COR-L47 (cell line): ENCODE measurements around the gene SAMD10.

Experiments
- DNase-seq: peaks from one replicate; lab custom pipeline; 2025; lab: John Stamatoyannopoulos, UW

SAMD10 gene

DNA sequence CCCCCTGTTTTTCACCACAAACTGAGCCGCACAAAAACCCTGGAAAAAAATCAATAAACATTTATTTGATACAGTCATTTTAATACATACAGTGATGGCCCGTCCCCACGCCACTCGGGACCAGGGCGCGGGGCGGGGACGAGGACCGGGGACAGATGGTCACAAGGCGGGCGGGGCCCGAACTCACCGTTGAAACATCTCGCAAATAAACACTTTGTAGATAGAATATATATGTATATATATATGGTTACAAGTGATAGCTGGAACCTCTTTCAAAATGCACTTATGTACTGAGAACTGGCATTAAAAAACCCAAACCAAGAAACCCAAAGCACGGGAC is 22.8 kb downstream of the SAMD10 start:
- no peak for DNase-seq

DNA sequence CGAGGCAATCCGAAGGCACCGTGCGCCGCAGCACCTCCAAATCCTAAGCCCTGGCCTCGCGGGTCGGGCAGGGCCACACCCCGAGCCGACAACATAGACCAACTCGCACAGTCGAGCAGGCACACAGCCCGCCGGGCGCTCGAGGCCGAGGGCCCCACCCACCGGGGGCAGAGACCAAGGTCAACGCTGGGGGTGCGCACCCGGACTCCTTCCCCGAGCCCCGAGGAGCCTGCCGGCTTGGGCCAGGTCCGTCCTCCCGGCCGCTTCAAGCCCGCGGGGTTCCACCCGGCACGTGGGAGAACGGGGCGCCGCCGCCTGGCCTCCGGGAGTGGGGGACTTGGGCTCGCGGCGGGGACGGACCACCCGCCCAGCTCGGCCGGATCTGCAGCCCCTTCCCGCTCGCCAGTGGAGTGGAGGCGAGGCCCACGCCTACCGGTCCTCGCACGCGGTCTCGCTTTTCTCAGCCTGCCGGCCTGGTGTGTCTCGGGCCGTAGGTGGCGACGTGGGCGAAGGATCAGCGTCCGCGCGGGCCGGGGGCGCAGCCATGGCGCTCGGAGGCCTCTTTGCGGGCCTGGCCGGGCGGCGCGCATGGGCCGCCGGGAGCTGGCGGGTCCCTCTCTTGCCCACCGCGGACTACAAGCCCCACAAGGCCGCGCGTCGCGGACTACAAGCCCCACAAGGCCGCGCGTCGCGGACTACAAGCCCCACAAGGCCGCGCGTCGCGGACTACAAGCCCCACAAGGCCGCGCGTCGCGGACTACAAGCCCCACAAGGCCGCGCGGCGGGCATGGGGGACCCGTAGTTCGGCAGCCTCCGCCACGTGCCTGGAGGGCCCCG is 23.4 kb downstream of the SAMD10 start, which contains the start of gene UCKL1:
Gene UCKL1 (minus strand): TSS at position 590 of the 837 bp plus-strand sequence. CDS start 44 bp downstream, at position 546.
- peak; percentile 94 for DNase-seq

DNA sequence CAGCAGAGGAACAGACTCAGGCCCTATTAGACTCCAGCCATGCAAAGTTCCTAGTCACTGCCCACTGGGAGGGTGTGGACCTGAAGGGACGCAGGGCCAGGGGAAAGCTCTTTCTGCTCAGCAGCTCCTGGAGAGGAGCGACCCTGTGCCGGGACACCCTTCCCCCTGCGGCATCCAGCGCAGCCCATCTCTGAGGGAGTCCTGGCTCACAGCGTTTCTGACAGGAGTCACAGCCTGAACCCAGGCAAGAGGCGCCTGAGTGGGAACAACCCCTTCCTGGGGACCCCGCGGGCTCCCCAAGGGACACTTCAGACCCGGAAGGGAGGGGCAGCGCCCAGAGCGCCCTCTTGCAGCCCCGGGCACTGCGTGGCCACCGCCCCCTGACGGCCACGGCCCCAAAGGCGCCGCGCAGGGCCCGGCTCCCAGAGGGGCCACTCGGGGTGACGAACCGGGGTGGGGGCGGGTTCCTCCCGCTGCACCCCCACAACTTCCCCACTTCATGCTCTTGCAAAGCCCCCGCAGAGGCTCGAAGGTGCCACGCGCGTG is 24.1 kb downstream of the SAMD10 start:
- DNase-seq: peak; percentile 31

DNA sequence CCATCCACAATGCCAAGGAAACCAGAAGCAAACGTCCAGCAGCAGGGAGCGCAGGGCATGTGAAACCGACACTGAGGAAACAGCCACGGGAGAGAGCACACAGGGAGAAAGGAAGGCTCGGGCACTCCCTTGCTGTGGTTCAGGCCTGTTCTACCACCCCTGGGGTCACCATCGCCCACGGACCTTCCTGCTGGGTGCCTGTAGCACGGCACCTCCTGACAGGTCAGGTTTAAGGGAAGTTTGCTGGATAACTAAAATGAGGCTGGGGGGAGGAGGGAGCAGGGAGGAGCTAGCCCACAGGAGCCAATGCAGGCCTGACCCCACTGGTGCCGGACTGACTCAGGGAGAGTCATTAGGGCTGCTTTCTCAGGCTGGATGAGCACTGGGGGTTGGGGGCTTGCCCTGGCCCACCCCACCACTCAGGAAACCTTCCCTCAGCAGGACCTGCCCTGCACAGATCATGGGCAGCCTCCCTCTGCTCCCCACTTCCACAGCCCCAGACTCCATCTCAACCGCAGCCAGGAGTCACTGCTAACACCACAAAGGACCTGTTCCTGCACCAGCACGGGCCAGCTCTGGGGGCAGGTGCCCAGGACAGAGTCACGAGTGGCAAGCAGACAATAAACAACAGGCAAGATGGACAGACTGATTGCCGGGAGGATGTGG is 25.5 kb downstream of the SAMD10 start:
- DNase-seq: no peak

DNA sequence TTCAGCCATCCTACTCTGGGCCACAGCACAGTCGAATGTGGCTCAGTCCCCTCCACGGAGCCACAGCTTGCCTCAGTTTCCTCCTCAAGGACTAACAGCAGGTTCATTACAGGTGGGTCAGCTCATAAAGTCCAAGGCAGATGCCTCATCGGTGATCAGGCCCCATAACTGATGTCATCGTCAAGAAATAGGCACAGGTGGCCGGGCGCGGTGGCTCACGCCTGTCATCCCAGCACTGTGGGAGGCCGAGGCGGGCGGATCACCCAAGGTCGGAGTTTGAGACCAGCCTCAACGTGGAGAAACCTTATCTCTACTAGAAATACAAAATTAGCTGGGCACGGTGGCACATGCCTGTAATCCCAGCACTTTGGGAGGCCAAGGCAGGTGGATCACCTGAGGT is 26.7 kb downstream of the SAMD10 start:
- no peak for DNase-seq

DNA sequence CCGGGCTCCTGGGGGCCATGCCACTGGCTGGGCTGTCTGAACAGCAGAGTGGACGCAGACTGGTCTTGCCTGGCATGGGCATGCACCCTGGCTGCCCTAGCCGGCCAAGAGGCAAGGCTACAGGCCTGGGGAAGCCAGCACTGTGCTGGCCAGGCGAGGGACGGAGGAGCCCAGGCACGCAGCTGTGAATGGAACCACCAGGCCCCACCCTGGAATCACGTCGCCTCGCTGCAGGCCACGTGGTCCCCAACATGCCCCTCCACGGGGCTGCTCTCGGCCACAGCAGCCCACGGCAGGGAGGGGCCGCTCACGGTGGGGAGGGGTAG is 27.3 kb downstream of the SAMD10 start:
- no peak for DNase-seq

DNA sequence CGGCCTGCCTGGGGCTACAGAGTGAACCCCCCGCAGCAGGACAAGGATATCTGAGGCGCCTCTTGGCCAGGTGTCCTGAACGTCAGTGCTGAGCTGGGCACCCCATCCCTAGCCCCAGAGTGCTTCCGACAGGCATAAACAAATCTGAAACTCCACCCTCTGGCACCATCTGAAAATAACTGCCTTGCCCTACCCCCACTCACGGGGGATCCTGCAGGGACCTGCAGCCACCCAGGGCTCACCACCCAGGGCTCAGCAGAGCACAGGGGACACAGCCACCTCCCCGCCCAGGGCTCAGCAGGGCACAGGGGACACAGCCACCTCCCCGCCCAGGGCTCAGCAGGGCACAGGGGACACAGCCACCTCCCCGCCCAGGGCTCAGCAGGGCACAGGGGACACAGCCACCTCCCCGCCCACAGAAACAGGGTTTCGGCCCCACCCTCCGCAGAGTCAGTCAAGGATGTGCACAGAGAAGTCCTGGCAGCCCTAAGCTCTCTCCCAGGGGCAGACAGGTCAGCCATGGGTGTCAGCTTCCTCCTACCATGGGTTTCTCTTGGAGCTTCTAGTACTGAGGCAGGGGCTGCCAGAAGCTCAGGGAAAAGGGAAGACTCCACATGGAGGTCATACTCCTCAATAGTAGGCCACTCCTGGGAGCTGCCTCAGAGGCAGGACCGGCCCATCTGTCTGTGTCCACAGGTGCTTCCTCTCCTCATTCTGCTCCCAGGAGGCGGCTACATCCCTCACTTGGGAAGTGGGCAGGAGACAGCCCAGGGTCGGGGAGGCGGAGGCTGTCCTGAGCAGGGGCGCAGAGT is 27.8 kb downstream of the SAMD10 start:
- no peak for DNase-seq

DNA sequence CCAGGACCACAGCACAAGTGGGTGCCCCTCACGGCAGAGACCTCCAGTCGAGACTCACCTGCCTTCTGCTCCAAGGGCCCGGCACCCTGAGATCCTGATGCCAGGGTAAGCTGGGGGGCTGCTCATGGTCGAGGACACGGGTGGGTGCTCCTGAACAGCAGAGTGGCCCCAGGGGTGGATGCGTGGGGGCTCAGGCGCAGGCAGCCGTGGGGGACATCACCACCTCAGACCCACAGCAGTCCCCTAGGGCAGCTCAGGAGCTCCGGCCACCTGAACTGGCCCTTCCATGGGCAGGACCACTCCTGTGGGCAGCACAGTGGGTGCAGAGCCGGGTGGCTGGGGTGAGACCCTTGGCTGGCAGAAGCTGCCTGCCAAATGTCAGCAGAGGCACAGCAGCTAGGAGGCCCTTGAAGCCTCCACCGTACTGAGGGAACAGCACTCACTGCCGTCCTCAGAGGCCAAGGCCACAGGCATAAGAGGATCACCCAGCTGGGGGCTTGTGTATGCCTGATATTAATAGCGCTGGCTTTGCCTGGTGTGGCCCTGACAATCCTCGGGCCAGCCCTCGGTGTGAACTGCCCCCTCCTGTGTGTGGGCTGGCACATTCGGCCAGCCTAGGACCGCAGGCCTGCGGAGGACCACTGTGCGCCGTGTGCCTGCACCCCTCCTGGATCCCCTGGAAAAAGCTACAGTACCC is 28.6 kb downstream of the SAMD10 start:
- no peak for DNase-seq

DNA sequence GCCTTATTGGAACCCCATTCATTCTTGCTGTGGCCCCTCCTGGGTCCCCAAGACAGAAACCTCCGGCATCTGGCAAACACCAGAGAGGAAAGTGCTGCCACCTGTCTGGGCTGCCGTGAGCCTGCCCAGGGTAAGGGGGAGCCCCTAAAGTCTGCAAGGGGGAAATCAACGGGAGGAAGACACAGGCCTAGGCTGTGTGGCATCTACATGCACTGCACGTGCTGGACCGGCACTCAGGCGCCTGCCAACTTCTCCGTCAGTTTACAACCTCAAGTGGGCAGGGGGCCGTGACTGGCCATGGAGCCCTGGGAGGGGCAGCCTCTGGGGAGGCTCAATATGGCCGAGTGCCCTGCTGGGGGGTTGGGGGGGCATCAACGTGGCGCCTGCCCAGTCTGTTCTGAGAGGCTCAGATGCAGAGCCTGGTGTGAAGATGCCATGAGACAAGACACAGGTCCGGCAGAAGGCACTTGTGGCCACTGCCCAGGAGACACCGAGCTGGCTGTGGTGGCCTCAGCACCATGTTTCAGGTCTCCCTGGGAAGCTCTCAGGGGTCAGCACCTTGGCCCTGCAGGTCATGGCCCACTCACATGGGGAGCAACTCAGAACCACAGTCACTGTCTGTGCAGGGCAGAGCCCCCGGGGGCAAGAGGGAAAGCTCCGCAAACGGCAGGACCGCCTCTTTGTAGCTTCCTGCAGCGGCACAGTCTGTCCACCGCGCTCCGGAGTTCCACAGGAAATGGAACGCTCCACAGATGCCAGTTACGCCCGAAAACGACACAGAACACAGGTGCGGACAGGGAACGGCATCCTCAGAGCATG is 31.6 kb downstream of the SAMD10 start:
- no peak for DNase-seq

DNA sequence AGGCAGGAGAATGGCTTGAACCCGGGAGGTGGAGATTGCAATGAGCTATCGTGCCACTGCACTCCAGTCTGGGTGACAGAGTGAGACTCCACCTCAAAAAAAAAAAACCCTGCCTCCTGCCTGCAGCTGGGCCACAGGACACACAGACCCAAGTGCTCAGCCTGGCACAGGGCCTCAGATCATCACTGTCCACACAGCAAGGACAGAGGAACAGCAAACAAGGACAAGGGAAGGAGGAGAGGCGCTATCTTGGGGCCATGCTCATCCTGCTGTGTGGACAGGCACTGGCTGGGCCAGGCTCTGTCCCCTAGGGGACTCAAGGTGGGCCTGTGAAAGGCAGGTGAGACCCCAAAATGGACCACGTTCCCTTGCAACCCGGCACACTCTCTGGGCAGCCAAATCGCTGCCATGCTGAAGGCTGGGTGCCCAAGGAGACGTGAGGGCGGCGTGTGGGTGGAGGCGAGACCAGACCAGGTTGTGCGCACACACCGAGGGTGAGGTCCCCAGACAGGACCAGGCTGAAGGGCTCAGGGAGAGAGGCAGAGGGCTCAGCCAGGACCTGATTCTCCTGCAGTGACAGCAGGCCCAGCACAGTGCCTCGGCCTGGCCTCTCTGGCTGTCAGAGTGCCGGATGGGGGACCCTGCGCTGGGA is 32.3 kb downstream of the SAMD10 start:
- no peak for DNase-seq

DNA sequence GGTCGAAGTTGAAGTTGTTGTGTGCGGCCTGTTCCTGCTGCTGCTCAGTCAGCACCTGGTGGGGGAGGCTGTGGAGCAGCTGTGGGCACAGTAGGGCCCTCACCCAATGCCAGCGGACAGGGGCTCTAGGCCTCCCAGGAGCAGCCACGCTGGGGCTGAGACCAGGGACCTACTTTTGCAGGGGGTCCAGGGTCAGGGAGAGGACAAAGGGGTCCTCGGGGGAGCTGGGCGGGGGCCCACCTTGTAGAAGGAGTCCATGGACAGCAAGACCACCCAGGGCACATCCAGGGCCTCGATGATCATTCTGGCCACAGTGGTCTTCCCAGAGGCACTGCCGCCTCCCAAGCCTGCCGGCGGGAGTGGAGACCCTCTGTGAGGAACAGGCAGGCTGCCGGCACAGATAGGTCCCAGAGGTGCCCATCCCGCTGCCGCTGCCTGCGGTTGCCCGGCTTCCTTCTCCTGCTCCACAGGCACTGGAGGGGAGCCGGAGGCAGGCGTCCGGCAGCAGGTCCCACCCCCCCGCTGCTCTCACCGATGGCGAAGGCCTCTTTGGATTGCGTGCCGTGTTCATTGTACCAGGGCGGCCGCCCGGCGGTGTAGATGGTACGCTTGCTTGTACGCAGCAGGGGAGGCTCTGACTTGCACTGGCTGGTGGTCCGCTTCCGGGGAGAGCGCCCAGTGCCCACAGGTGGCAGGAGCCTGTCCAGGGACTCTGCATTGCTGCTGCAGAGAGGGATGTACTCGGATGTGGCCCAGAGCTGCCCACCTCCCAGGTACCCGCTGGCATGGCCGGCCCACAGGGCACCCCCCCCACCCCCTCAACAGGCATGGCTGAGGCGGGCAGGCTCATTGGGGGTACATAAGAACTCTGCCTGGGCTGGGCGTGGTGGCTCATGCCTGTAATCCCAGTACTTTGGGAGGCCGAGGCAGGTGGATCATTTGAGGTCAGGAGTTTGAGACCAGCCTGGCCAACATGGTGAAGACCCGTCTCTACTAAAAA is 33.2 kb downstream of the SAMD10 start:
- DNase-seq: no peak

DNA sequence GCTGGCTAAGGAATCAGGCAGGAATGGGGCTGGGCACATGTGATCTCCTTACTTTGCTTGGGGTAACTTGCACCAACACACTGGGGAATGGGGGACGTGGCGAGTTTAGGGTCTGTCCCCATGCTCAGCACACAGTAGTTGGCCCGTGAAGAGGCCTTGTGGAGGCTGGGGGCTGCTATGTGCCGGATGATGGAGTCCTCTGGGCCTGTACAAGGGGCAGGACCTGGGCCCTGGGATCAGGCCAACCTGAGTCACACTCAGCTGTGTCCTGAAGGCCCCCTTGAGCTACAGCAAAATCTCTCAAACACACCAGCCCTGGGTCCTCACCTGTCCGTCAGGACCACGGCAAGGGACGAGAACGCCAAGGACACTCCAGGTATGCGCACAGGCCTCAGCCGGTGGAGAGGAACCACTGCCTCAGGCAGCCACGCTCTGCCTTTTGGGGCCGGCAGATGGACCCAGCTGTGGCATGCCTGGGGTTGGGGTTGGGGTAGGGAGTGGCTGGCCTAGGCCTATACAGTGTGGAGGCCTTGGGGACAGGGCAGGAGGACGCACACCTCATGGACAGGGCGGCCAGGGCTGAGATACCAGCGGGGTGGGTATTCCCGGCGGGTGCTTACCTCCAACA is 34.3 kb downstream of the SAMD10 start:
- DNase-seq: no peak

DNA sequence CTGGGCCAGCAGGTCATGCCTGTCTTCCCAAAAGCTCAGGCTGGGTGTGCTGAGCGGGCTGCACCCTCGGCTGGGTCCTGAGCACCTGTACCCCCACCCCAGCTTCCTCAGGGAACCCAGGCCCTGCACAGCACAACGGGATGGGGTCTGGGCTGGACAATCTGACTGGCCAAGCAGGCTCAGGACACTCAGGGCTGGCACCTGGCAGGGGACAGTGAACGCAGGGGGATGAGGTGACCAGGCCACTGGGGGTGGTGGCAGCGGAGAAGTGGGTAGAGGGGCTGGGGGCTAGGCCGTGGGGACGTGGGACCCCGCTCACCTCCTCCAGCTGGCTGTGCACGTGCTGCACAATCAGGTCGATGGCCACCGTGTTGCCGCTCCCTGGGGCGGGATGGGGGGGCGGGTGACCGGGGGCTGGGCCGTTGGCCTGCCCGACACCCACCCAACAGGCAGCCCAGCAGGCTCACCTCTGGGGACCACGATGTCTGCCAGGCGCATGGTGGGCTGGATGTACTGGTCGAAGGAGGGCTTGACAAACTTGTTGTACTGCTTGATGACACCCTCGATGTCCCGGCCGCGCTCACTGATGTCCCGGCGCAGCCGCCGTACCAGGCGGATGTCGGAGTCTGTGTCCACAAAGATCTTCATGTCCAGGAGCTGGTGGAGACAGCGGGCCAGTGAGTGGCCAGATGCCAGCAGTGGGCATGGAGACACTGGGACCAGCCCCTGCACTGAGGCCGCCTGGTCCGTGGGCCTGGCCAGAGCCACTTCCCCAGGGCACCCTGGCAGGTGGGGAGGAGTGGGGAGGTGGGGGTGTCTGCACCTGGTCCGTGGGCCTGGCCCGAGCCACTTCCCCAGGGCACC is 35.1 kb downstream of the SAMD10 start:
- no peak for DNase-seq

DNA sequence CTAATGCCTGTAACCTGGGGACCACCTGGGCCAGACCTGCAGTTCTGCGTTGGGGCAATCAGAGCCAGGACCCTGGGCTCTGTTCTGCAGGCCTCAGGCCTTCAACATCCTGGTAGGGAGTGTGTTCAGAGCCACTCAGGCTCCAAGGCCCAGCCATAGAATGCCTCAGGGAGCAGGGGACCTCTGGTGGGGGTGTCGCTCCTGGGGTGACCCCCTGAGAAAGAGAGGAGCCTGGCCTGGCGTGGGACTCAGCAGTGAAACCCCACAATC is 35.7 kb downstream of the SAMD10 start:
- DNase-seq: no peak

DNA sequence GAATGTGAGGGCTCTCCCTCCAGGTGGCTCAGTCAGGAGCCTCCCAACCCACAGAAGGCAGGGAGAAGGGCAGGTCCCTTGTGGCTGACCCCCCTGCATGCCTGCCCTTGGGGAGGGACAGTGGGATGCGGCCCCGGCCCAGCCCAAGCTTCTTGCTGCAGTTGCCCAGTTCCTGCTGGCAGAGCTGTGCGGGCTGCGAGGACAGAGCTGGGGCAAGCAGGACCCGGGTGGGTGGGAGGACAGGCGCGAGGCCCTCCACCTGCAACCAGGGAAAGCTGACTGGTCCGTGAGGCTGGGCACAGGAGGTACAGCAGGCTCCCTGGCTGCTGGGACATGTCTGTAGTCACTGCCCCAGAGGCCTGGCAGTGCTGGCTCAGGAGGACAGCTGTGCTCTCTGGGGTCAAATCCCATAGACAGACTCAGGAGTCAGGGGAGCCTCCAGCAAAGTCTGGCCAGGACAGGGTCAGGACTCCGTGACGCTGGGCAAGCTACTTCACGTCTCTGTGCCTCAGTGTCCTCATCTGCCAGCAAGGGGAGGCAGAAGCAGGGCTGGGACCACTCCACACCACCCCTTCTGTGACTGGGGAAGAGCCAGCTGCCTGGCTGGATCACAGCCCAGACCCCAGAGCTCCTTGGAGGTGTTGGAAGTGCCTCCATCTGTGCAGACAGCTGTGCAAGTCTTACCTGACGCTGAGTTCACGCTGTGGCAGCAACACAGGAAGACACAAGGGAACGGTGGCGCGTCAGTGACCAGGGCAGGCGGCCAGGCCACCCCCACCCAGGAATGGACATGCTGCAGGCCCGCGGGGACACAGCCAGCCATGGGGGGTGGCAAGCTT is 36.3 kb downstream of the SAMD10 start:
- DNase-seq: no peak

DNA sequence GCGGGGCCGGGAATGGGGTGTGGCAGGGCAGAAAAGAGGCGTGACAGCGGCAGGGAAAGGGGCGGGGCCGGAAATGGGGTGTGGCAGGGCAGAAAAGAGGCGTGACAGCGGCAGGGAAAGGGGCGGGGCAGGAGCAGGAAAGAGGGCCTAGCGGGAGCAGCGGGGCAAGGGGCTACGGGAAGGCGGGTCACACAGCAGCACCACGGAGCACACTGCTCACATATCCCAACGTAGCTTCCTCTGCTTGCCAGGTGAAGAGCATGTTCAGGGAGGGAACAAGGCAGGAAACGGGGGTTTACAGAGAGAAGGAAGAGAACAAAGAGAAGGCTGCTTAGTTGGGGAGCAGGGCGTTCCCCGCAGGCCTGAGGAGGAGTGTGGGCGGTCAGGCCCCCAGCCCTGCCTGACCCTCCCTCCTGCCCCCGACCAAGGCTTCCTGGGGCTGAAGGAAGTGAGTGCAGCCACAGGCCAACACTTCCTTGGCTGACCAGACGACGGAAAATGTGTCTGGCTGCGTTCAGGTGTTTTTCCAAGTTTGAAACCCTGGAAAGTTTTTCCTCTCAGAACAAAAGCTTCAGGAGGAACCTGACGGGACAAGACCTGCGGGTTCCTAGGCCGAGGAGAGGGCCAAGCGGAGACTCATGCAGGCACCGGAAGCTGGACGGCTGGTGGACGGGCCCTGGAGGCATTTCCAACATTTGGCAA is 37.0 kb downstream of the SAMD10 start:
- no peak for DNase-seq
